Tibial nerve (tissue), 4 donors: ENCODE results near the gene SPTBN5.

Experiments
- EP300 ChIP-seq, 2 donors: sonication (generic); formaldehyde crosslinking; IDR thresholded peaks; one replicate each; pipeline ENCODE4 v1.6.1; 2017; ENCODE audit warnings: antibody characterized with exemption in 2 of 2, mild to moderate bottlenecking in 1 of 2
- POLR2A ChIP-seq, 2 donors: fragments of 450-650 bp; IDR thresholded peaks; one replicate each; pipeline ENCODE4 v1.6.1; 2017; ENCODE audit warnings: antibody characterized with exemption in 2 of 2, mild to moderate bottlenecking in 2 of 2, moderate library complexity in 2 of 2
- TF ChIP-seq, protein P1 (sequence below), 5 experiments: fragments of 200-600 bp in 3 of 5; fragments of 450-650 bp in 2 of 5; sonication (generic) in 3 of 5; IDR thresholded peaks; one replicate each; pipeline ENCODE4 v1.5.1; 2016 to 2019; ENCODE audit warnings: antibody characterized with exemption in 5 of 5, mild to moderate bottlenecking in 3 of 5, moderate library complexity in 2 of 5

DNA sequence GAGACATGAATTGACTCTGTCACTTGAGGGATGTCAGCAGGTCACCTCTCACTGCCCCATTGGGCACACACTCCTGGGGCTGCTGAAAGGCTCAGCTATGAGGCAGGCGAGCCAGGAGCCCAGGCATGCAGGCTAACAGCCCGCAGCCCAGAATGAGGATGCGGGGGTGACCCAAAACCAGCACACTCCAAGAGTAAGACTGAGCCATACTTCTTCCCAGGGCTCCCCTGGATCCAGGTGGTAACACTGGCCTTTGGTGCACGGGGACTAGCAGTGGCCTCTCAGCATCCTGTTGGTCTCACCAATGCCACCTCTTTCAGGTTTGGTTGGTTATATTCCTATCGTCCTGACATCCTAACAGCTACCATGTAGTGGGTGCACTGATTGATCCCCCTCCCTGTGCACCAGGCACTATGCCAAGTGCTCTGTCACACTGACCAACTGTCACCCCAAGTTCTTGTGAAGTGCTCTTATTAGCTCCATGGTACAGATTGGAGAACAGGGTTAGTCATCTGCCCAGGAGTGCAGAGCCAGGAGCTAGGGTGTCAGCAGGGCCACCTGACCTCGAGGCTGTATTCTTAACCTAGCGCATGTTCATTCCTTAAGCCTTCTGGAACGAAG is 24.8 kb upstream of the SPTBN5 start:
- no peak for TF ChIP-seq POLR2A (IDR thresholded peaks at IDR 0.05)
- TF ChIP-seq, protein P1, sequence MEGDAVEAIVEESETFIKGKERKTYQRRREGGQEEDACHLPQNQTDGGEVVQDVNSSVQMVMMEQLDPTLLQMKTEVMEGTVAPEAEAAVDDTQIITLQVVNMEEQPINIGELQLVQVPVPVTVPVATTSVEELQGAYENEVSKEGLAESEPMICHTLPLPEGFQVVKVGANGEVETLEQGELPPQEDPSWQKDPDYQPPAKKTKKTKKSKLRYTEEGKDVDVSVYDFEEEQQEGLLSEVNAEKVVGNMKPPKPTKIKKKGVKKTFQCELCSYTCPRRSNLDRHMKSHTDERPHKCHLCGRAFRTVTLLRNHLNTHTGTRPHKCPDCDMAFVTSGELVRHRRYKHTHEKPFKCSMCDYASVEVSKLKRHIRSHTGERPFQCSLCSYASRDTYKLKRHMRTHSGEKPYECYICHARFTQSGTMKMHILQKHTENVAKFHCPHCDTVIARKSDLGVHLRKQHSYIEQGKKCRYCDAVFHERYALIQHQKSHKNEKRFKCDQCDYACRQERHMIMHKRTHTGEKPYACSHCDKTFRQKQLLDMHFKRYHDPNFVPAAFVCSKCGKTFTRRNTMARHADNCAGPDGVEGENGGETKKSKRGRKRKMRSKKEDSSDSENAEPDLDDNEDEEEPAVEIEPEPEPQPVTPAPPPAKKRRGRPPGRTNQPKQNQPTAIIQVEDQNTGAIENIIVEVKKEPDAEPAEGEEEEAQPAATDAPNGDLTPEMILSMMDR (IDR thresholded peaks at IDR 0.05) = no peak
- TF ChIP-seq EP300 (IDR thresholded peaks at IDR 0.05) = no peak
